Fibroblast of the aortic adventitia (primary cell): ENCODE measurements around the gene MMP12. TPM values are rescaled to one million over a fixed set of nuclear protein-coding genes. Genes with fewer than 3 reads are reported as not detected.

Source experiments
- DNase-seq: peaks from one replicate; pipeline ENCODE4 v3.0.0-alpha.2; 2010; ENCODE audit warnings: low read depth
- H3K4me3 ChIP-seq: 2 replicates; pipeline ENCODE4 v1.5.1; 2011; ENCODE audit warnings: low read depth, mild to moderate bottlenecking, control low read depth, low read length, moderate library complexity
- total RNA-seq: library from RNA; depleted of rRNA; stranded (reverse); fragments of >200 nt; gene quantifications from 2 replicates; pipeline ENCODE4 v1.2.3, GENCODE V29; 2012; ENCODE audit warnings: low replicate concordance
- TF ChIP-seq, protein P1 (sequence below): IDR thresholded peaks from 2 replicates; pipeline ENCODE4 v1.5.1; 2011; ENCODE audit warnings: mild to moderate bottlenecking, low read length, control low read depth, inconsistent platforms; ENCODE audit not compliant: insufficient read depth

Gene MMP12
- total RNA-seq, 1 donor, result not detected

GRCh38 chr11:102850973-102851745 is 23.6 kb downstream of the MMP12 start:
- TF ChIP-seq, protein P1, sequence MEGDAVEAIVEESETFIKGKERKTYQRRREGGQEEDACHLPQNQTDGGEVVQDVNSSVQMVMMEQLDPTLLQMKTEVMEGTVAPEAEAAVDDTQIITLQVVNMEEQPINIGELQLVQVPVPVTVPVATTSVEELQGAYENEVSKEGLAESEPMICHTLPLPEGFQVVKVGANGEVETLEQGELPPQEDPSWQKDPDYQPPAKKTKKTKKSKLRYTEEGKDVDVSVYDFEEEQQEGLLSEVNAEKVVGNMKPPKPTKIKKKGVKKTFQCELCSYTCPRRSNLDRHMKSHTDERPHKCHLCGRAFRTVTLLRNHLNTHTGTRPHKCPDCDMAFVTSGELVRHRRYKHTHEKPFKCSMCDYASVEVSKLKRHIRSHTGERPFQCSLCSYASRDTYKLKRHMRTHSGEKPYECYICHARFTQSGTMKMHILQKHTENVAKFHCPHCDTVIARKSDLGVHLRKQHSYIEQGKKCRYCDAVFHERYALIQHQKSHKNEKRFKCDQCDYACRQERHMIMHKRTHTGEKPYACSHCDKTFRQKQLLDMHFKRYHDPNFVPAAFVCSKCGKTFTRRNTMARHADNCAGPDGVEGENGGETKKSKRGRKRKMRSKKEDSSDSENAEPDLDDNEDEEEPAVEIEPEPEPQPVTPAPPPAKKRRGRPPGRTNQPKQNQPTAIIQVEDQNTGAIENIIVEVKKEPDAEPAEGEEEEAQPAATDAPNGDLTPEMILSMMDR, result no peak
- H3K4me3 ChIP-seq, result no peak overlapping the region
- peak; percentile 63 for DNase-seq

DNA sequence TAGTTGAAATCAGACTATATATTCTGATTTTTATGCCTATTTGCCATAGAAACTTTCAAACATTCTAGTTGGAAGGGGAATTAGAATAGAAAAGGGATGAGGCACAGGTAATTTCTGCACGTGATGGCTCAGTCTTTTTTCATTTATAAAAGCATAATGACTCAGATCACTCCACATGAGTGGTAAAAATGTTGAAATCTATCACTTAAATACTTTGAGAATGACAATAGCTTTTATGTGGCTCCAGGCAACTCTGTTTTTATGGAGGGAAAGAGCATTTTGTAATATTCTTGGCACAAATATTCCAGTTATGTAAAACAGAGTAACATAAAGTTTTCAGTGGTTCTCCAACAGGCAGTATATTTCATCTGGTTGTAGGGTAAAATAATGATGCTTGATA is 25.5 kb downstream of the MMP12 start:
- no peak overlapping the region for H3K4me3 ChIP-seq
- TF ChIP-seq, protein P1, result no peak
- DNase-seq, result peak; percentile 61

DNA sequence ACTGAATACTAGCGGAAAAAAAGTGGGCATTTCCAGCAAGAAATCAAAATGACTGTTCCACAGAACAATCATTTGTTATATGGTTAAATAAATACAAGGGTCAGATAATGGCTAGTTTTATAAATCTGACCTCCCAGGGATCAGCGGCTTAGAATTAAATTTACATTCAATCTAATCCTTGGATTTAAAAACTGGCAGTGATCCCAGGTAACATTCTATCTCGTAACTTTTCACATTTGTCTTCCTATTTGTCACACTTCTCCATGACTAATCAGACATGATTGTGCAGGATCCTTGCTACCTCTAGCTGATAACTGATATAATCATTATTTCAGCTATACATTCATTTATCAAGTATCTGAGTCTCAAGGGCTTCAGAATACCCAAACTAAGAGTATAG is 28.5 kb downstream of the MMP12 start:
- H3K4me3 ChIP-seq, result no peak overlapping the region
- peak; percentile 37 for DNase-seq
- TF ChIP-seq, protein P1, result no peak

DNA sequence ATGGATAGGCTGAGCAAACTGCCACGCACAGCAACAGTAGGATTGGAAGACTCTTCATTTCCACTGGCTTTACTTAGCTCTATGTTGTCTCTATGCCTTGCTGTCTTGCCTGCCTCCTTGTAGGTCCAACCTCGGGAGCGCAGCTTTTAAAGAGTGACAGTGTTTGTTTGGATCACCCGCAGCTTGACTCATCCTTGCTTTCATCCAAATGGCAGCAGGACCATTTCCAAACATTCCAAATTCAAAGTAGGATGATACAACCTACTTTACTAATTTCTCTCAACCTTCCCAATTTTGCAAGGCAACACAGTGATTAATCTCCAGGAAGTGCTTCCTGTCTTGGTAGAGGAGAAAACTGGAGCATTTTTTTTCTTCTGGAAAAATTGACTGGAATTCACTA is 31.3 kb downstream of the MMP12 start, which contains the start of gene MMP3:
Gene MMP3 (minus strand): TSS at position 121 of the 400 bp plus-strand sequence. CDS start 63 bp downstream, at position 58.
- DNase-seq, result no peak
- H3K4me3 ChIP-seq, result no peak within 1 kb of the TSS
- TF ChIP-seq, protein P1, result no peak

DNA sequence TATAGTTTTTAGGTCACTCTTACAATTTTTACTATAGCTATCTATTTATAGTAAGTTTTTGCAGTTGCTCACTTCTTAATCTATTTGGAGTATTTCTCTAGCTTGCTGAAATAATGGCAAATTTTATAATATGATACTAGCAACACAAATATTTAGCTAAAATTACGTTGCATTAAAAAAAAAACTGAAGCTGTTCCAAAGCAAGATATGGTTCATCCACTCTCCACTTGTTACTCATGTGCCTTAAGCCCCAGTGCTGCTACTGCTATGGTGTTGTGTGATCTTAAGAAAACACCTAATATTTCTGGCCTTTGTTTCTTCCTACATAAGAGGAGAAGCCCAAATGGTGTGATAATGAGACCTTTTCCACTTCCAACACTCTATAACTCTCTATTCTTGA is 31.9 kb downstream of the MMP12 start:
- peak; percentile 17 for DNase-seq
- H3K4me3 ChIP-seq, result no peak overlapping the region
- TF ChIP-seq, protein P1, result no peak

DNA sequence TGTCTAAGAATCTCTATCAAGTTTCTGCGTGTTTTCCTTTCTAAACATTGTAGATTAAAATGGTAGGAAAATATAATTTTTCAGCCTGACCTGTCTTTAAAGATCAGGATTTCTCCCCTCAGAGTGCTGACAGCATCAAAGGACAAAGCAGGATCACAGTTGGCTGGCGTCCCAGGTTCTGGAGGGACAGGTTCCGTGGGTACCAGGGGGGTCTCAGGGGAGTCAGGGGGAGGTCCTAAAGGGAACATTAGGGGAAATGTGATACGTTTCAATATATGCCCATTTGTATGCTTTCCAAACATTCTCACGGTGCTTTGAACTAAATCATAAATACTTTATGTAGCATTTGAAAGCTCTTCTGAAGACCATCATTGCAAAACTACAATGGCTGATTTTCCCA is 34.8 kb downstream of the MMP12 start:
- TF ChIP-seq, protein P1, result no peak
- DNase-seq, result no peak
- no peak overlapping the region for H3K4me3 ChIP-seq
